ENCODE data around the gene PRR12.

The PRR12 gene

GRCh38 chr19:49583239-49583638 is 7.7 kb upstream of the PRR12 start:
- peak; percentile 91 for TF ChIP-seq ZBTB20 (tag by site-specific recombination; IDR thresholded peaks at IDR 0.05)
- no peak for TF ChIP-seq ZNF501 (tag by site-specific recombination; IDR thresholded peaks at IDR 0.05)
- peak; percentile 66 for TF ChIP-seq PRDM10 (tag by site-specific recombination; IDR thresholded peaks at IDR 0.05)
- H3K27ac ChIP-seq (ENCODE audit: extremely low read depth, low read depth, low read length), result no peak overlapping the region
- no peak overlapping the region for H3K4me3 ChIP-seq (ENCODE audit: low read depth, low read length)
- peaks cover 0 to 1% of the 10 kb centered on the region in 2 experiments; a peak in 2 of 3 replicates for H3K36me3 ChIP-seq (ENCODE audit: control insufficient read depth in 2 of 2, insufficient read depth in 1 of 2, low read length in 2 of 2)
- ChIA-PET POLR2A (interaction anchor here (0.5 to 1.0 kb wide), 2 partner anchors 34 to 58 kb away, joined by 4 to 5 read pairs; no protein-coding TSS in a partner anchor), CTCF (interaction anchor here (1.1 kb wide), 1 partner anchor 98 kb away, joined by 10 read pairs; no protein-coding TSS in a partner anchor)
- no peaks in the 10 kb centered on the region for H3K9me3 ChIP-seq (ENCODE audit: control insufficient read depth, insufficient read depth, low read depth, low read length)
- H3K4me1 ChIP-seq (ENCODE audit: control insufficient read depth, insufficient read depth, low read length), result peaks cover 9% of the 10 kb centered on the region

- H3K27ac ChIP-seq (ENCODE audit: extremely low read depth, low read depth, low read length), result no peak overlapping the region
- no peaks in the 10 kb centered on the region for H3K9me3 ChIP-seq (ENCODE audit: control insufficient read depth, insufficient read depth, low read depth, low read length)
- no peak overlapping the region for H3K4me3 ChIP-seq (ENCODE audit: low read depth, low read length)
- CTCF ChIA-PET, result interaction anchor here (0.6 to 3.6 kb wide), 3 partner anchors 15 to 140 kb away, joined by 3 to 15 read pairs (median 3); no protein-coding TSS in a partner anchor
- no peak for TF ChIP-seq ZNF704 (tag by site-specific recombination; IDR thresholded peaks at IDR 0.05)
- no peak for TF ChIP-seq ZNF48 (tag by site-specific recombination; IDR thresholded peaks at IDR 0.05)
- TF ChIP-seq ZNF600 (tag by site-specific recombination; IDR thresholded peaks at IDR 0.05), result no peak
- TF ChIP-seq ZNF544 (tag by site-specific recombination; IDR thresholded peaks at IDR 0.05), result no peak
- no peak for TF ChIP-seq GFI1B (tag by site-specific recombination; IDR thresholded peaks at IDR 0.05)
- TF ChIP-seq ZNF239 (tag by site-specific recombination; IDR thresholded peaks at IDR 0.05), result no peak
- TF ChIP-seq ZNF660 (tag by site-specific recombination; IDR thresholded peaks at IDR 0.05), result no peak
- no peak for TF ChIP-seq TRIM28 (IDR thresholded peaks at IDR 0.05; ENCODE audit: borderline replicate concordance, low read length)
- TF ChIP-seq ZNF768 (tag by site-specific recombination; IDR thresholded peaks at IDR 0.05), result no peak
- no peak for TF ChIP-seq ZSCAN30 (tag by site-specific recombination; IDR thresholded peaks at IDR 0.05)
- POLR2A ChIA-PET, result interaction anchor here (0.6 kb wide), 1 partner anchor 18 kb away, joined by 4 read pairs; no protein-coding TSS in a partner anchor
- H3K36me3 ChIP-seq (ENCODE audit: control insufficient read depth in 2 of 2, insufficient read depth in 1 of 2, low read length in 2 of 2), result no peaks in the 10 kb centered on the region
- no peaks in the 10 kb centered on the region for H3K4me1 ChIP-seq (ENCODE audit: control insufficient read depth, insufficient read depth, low read length)
These were observed 6.0 kb upstream of the PRR12 start for GRCh38 chr19:49585023-49585422.

- Histone ChIP-seq H3K4me1 (ENCODE audit: control insufficient read depth, insufficient read depth, low read length) (no peaks in the 10 kb centered on the region), H3K9me3 (ENCODE audit: control insufficient read depth, insufficient read depth, low read depth, low read length) (no peaks in the 10 kb centered on the region), H3K36me3 (ENCODE audit: control insufficient read depth in 2 of 2, insufficient read depth in 1 of 2, low read length in 2 of 2) (no peaks in the 10 kb centered on the region), H3K4me3 (ENCODE audit: low read depth, low read length) (no peak overlapping the region), H3K27ac (ENCODE audit: extremely low read depth, low read depth, low read length) (no peak overlapping the region)
- POLR2A ChIA-PET, result interaction anchor here (0.6 to 0.7 kb wide), 4 partner anchors 28 to 423 kb away, joined by 3 to 7 read pairs (median 4); no protein-coding TSS in a partner anchor
- CTCF ChIA-PET, result interaction anchor here (1.5 to 3.6 kb wide), 2 partner anchors 17 to 53 kb away, joined by 7 to 15 read pairs; partner anchors contain the start of gene RRAS
- TF ChIP-seq ZNF362 (tag by site-specific recombination; IDR thresholded peaks at IDR 0.05), result 0 out of 2 replicates have a peak, but pooled peaks have one; percentile 26
- TF ChIP-seq RBAK (tag by site-specific recombination; IDR thresholded peaks at IDR 0.05), result no peak
- no peak for TF ChIP-seq ZNF350 (tag by site-specific recombination; IDR thresholded peaks at IDR 0.05)
These were observed 3.8 kb upstream of the PRR12 start for GRCh38 chr19:49587227-49587626.

All from HEK293 (cell line).